GM21526 (cell line): ENCODE results near the gene MINDY2.
"Not testable (repeated sequence)": the region's sequence is repeated elsewhere in the genome, so short reads cannot be mapped to it uniquely, and the experiment has no call there.

Experiments
- ATAC-seq: cut with Tn5 transposase; IDR thresholded peaks from one replicate; pipeline ENCODE4 v1.9.1; 2021; ENCODE audit warnings: moderate library complexity; ENCODE audit not compliant: unreplicated experiment, low FRiP score

Gene MINDY2

DNA sequence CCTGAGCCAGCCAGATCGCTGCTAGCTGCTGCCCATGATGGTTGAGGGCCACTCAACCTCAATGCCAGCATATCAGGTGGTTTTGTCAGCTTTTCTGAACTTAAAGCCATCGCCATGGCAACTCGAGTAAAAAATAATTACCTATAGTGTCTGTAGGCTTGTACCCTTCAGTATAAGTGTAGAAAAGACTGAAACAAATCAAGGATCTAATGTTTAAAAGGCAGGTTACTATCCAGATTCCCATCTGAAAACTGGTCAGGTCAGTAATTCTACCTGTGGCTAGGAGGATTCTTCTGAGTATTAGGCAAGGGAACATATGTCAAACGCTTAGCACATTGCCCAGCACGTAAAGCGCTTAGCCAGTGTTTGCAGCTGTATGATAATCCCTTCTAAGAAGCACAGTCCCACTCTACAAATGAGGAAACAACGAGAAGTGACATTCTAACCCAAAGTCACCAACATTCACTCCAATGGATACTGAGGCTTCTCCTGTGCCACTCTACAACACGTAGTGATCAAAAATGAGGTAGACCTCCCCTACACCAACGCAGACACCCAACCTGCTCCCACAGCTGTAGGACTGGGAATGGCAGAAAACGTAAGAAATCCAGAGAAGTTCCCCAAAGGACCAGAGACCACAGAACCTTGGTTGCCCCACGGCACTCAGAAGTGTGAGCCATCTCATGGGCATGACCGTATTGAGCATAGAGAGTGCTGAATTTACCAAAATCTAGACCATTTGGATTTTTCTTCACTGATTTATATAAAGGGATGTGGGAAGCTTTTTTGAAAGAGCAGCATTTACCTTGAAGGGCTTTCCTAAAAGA is 107.1 kb downstream of the MINDY2 start:
- ATAC-seq: no peak

DNA sequence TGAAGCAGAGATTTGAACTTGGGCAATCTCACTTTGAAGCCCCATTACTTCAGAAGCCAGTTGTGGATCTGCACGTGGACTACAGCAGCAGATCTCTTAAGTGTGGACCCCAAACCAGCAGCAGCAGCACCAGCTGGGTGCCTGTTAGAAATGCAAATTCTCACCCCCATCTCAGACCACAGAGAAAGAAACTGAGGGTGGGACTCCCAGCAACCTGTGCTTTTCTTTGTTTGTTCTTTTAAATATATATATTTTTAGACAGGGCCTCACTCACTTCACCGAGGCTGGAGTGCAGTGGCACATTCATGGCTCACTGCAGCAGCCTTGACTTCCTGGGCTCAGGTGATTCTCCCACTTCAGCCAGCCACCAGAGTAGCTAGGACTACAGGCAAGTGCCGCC is 109.2 kb downstream of the MINDY2 start:
- ATAC-seq: no peak

GRCh38 chr15:58882243-58882642 is 111.1 kb downstream of the MINDY2 start:
- no peak for ATAC-seq

- not testable (repeated sequence) for ATAC-seq
These were observed 112.8 kb downstream of the MINDY2 start for GRCh38 chr15:58883926-58884325.

GRCh38 chr15:58886921-58887320 is 115.8 kb downstream of the MINDY2 start:
- no peak for ATAC-seq

GRCh38 chr15:58889363-58889762 is 118.3 kb downstream of the MINDY2 start:
- ATAC-seq: no peak

- no peak for ATAC-seq
These were observed 127.1 kb downstream of the MINDY2 start for GRCh38 chr15:58898150-58898680.

DNA sequence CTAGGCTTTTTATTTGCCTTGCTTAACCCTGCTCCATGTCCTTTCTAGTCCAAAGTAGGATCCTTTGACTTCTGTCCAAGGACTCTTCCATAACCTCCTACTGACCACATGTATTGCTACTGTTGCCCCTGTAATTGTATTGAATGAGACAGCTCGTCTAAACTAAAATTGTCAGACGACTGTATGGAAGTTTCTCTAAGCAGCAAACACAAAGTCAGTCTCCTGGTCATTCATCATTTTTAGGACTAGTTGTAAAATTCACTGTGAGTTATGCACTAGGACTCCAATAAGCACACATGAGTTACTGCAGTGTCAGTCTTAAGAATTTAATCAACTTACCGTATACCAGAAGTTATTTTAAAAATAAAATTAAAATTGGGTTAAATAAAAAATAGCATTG is 129.5 kb downstream of the MINDY2 start:
- ATAC-seq: no peak

GRCh38 chr15:58908550-58909309 is 137.6 kb downstream of the MINDY2 start:
- ATAC-seq: no peak

- ATAC-seq: no peak
These were observed 138.5 kb downstream of the MINDY2 start for GRCh38 chr15:58909616-58910015.

DNA sequence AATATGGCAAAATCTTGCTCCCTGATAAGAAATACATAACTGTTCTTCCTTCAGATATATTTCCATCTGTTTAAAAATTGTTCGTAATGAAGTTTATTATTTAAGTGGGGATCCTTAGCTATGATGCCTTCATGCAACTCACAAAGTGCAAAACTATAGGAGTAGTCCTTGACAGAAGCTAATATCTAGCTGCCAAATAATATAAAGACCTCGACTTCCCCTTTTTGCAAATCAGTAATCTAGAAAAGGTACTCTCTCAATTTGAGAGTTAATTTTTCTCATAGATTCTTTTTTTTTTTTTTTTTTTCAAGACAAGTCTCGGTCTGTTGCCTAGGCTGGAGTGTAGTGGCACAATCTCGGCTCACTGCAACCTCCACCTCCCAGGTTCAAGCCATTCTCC is 139.4 kb downstream of the MINDY2 start:
- no peak for ATAC-seq
